ENCODE results near the gene LONRF2.
A peak's percentile ranks its signal among the peaks of the same experiment; 100 is the strongest.

The LONRF2 gene

GRCh38 chr2:100275200-100275589 lies 47.1 kb downstream of the LONRF2 start:
- no peak for DNase-seq (ENCODE audit: low read depth)

DNA sequence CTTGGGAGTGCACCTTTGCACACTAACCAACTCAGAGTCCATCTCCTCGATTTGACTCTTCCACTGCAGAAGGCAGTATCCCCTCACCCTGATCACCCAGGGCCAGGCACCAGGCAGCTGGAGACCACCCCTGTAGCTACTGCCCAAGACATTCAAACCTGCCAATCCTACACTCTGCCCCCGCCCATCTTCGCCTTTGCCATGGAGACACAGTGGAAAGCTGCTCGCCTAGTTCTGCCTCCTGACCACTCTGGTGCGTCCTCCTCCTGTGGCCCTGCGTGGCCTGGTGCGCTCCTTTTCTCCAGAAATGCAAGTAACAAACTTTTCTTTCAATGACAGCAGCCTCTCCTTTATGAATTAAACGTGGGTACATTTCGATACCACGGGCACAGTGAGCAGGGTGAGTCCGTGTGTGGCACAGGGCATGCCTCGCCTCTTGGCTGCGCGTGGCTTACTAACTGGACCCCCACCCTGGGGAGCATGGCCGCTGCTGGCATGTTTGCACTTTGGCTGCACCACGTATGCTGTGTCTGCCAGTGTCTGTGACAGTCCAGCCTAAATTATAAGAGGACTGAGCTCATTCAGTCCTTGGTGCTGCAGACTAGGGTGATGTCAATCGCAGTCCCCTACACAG lies 47.6 kb downstream of the LONRF2 start:
- no peak for DNase-seq (ENCODE audit: low read depth)

- no peak for DNase-seq (ENCODE audit: low read depth)
Measured at GRCh38 chr2:100274076-100274475, 48.2 kb downstream of the LONRF2 start.

- DNase-seq (ENCODE audit: low read depth) = no peak
Measured at GRCh38 chr2:100273387-100273786, 48.9 kb downstream of the LONRF2 start.

- no peak for DNase-seq (ENCODE audit: low read depth)
Measured at GRCh38 chr2:100272841-100273329, 49.4 kb downstream of the LONRF2 start.

GRCh38 chr2:100271210-100271609 lies 51.1 kb downstream of the LONRF2 start:
- DNase-seq (ENCODE audit: low read depth) = no peak

DNA sequence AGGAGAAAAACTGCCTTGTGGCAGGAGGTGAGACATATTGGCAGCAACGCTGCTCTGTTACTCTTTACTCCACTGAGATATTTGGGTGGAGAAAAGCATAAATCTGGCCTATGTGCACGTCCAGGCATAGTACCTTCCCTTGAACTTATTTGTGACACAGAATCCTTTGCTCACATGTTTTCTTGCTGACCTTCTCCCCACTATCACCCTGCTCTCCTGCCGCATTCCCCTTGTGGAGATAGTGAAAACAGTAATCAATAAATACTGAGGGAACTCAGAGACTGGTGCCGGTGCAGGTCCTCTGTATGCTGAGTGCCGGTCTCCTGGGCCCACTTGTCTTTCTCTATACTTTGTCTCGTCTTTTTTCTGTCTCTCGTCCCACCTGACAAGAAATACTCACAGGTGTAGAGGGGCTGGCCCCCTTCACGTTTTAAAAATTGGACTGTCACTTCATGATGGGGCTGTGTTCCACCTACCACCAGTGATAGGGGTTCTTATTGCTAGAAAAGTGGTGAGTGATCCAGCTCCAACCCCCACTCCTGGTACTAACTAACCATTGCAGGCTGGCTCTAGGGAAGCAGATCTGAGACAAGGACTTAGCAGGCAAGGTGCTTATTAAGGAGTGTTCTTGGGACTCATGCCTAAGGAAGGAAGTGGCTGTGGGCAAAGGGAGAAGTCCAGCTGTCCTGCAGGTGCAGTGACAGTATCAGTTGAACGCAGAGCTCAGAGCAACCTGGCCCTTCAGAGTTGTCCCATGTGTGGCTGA lies 51.7 kb downstream of the LONRF2 start:
- no peak for DNase-seq (ENCODE audit: low read depth)

DNA sequence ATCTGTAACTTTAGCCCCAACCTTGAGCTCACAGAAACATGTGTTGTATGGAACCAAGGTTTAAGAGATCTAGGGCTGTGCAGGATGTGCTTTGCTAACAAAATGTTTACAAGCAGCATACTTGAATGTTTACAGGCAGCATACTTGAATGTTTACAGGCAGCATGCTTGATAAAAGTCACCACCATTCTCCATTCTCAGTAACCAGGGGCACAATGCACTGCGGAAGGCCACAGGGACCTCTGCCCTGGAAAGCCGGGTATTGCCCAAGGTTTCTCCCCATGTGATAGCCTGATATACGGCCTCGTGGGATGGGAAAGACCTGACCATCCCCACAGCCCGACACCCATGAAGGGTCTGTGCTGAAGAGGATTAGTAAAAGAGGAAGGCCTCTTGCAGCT lies 52.4 kb downstream of the LONRF2 start:
- DNase-seq (ENCODE audit: low read depth) = no peak

DNA sequence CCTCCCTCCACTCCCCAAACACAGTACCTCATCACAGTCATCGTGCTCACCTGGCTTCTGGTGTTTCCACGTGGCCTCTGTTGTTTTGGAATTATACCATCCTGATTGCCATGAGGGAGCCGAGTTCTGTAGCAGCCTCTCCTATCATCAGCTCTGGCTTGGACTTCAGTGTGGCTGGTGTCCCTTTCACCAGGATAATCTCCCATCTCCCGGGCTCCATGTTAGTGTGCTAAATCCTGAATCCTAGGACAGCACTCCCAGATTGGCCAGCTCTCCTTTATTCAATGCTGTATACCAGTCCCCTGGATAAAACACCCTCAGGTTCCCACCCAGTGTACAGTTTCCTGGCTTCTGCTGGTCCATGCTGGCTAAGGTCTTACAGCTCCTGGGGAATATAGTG lies 53.3 kb downstream of the LONRF2 start:
- no peak for DNase-seq (ENCODE audit: low read depth)

- DNase-seq (ENCODE audit: low read depth) = no peak
Measured at GRCh38 chr2:100267751-100268150, 54.5 kb downstream of the LONRF2 start.

DNA sequence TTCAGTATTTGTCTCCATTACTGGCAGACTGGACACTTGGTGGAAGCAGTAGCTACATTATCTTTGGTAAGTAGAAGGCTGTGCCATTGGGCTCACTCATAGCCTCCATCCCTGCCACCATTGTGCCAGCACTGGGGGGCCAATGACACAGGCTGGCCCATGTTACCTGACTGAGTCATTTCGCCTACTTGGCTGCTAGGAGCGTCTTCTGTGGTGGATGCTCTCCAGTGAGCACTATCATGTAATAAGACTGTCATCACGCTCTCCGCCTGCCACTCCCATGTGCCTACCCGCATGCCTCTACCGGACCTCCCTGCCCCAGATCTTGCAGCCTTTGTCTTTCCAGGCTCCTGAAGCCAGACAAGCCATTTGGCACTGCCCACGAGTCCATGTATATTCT lies 56.2 kb downstream of the LONRF2 start:
- DNase-seq (ENCODE audit: low read depth) = no peak

DNA sequence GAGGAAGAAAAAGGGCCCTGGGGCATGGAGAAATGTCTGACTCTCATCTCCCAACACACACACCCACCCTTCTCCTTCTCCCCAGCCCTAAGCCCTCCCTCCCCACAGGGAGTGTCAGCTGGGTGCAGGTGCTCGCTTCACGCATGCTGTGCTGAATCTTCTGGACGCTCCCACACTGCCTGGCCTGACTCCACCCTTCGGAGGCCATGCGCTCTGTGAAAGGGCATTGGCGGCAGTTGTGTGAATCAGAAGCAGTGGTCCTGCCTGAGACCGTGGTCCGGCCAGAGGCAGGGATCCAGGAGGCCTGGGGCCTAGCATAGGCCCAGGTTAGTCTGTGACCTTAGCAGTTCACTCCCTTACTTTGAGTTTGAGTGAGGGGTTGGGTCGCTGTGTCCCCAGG lies 57.1 kb downstream of the LONRF2 start:
- DNase-seq (ENCODE audit: low read depth) = no peak

DNA sequence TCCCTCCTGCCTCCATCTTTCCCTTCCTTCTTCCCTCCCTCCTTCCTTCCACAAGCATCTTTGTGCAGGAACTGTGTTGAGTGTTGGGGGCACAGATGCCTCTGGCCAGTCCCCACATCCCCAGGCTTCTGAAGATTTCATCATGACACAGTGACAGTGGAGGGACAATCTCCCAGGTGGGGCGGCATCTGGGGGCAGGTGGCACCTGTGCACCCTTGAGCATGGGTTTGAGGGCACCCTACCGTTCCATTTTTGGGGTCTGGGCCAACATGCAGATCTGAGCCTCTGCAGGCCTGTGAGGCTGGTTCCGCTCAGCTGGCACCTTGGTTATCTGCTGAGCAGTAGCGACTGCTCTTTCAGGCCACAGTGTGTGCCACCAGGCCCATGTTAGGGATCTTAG lies 57.6 kb downstream of the LONRF2 start:
- no peak for DNase-seq (ENCODE audit: low read depth)

DNA sequence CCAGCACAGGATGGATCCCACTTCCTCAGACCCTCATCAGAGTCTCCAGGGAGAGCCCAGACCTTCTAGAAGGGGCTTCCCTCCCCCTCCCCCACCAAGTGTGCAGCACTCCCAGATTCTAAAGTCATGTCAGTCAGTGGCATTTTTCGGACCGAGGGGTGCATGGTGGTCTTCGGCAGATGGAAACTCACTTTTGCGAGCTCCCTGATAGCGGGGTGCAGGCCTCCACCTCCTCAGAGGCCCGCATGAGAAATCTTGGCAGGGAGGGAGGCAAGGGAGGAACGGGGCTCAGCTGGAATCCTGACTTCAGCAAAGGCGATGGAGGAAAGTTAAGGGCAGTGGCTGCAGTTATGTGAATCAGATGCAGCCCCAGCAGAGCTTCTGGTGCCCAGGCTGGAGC lies 58.2 kb downstream of the LONRF2 start:
- DNase-seq (ENCODE audit: low read depth) = no peak

GRCh38 chr2:100262555-100263320 lies 59.6 kb downstream of the LONRF2 start:
- DNase-seq (ENCODE audit: low read depth) = peak; percentile 51

- no peak for DNase-seq (ENCODE audit: low read depth)
Measured at GRCh38 chr2:100262046-100262445, 60.3 kb downstream of the LONRF2 start.

DNA sequence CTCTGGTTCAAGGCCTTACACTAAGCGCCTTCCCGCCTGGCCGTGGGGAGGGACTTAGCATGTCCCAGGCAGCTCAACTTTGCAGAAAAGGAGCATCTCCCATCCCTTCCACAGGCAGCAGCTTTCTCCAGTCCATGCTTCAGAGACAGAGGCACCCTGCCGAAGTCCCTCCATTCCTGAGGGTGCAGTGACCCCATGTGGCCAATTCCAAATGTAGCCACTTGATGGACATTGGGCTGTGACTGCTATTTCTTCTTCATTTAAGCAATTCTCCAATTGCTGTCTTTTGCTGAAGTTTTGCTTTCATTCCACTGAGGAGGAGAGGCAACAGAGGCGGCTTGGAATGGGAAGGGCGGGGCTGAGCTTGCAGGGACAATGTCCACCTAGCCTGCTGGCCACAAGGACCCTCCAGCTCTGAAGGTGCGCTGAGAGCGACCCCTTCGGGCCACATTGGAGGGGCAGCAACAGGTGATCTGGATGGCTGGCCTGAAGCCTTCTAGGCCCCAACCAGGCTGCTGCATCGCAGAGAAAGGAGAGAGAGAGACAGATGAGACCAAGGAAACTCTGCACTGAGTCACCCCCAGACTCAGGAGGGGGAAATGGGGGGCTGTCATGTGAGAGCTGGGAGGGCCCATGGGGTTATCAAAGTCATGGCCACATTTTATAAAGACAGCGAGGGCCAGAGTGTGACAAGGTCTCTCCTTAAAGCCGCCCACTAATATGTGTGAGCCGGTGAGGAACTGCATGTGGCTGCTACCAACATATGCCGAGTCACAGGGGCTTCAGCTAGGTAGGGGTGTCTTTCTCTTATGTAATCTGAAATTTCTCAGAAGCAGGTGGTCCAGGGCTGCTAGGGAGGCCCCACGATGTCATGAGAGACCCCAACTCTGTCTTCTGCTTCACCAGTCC lies 61.3 kb downstream of the LONRF2 start:
- DNase-seq (ENCODE audit: low read depth) = no peak

- no peak for DNase-seq (ENCODE audit: low read depth)
Measured at GRCh38 chr2:100259106-100259505, 63.2 kb downstream of the LONRF2 start.

DNA sequence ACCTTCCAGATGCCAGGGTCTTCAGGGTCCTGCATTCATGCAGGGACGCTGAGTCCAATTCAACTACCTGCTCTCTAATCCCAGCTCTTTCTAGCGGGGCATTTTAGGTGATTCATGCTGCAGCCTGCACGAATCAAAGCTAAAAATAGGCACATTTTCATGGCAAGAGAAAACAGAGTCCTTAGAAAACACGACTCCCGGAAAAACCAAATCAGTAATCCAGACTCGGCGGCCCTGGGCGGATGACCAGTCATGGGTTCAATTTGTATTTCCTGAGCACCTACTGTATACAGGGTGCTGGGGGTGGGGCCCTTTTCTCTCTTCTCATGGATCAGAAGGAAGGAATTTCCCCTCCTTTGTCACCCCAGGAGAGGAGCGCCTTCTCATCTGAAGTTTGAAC lies 64.4 kb downstream of the LONRF2 start:
- DNase-seq (ENCODE audit: low read depth) = no peak

DNA sequence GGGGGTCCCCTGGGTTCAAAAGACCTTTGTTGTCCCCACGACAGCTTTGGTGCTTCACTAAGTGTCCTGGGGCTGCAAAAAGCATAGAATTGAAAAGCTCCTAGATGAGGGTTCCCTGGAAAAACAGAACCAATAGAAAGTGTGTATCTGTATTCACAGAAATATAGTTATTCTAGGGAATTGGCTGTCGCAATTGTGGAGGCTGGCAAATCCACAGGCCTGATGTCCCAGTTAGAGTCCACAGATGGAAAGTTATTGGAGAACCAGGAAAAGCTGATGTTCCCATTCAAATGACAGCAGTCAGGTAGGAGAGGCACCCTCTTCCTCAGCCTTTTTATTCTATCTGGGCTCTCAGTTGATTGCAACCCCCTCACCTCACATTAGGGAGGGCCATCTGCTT lies 65.5 kb downstream of the LONRF2 start:
- no peak for DNase-seq (ENCODE audit: low read depth)

DNA sequence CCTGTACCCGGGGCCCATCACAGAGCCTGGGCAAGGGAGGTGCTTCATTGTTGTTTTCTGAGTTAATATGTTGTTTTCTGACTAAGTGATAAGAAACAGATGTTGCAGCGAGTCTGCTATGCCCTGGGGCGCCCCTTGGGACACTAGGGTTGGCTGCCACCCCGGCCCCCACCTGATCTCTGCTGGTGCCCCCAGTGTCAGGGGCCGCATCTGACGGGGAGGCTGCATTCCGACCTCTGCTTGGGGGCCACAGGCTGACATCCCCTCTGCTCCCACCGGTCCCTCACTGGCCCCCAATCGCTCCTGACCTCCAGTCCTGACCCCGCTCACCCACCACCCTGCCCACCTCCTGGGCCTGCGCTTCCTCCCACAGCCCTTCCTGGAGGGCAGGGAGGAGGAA lies 65.9 kb downstream of the LONRF2 start:
- no peak for DNase-seq (ENCODE audit: low read depth)

GRCh38 chr2:100254646-100255210 lies 67.6 kb downstream of the LONRF2 start:
- no peak for DNase-seq (ENCODE audit: low read depth)

All from stimulated activated CD8-positive, alpha-beta memory T cell treated with anti-CD3 and anti-CD28 coated beads, Interleukin-12 subunit alpha, Interleukin-12 subunit beta, amount 100 ng/mL, for 1 hour (primary cell).